OCI-LY1 (cell line): ENCODE measurements around the gene NAP1L5.

Experiments
- H2AFZ ChIP-seq: fragments of 200-600 bp; sonication (generic), shearing (Covaris generic); 2 replicates; pipeline ENCODE4 v1.6.0; 2014; ENCODE audit warnings: antibody characterized with exemption, mild to moderate bottlenecking, low read length
- H3F3A ChIP-seq: fragments of 200-600 bp; sonication (generic), shearing (Covaris generic); 2 replicates; pipeline ENCODE4 v1.6.0; 2014; ENCODE audit warnings: mild to moderate bottlenecking, antibody characterized with exemption, low read length, moderate library complexity; ENCODE audit not compliant: insufficient read depth
- H3K27ac ChIP-seq: fragments of 200-600 bp; sonication (generic); 2 replicates; pipeline ENCODE4 v1.5.1; 2014; ENCODE audit warnings: low read length, mixed run types, mild to moderate bottlenecking, low read depth; ENCODE audit not compliant: poor library complexity, severe bottlenecking
- H3K27me3 ChIP-seq: fragments of 200-600 bp; sonication (generic); 2 replicates; pipeline ENCODE4 v1.6.0; 2014; ENCODE audit warnings: antibody characterized with exemption, mild to moderate bottlenecking, low read length, moderate library complexity; ENCODE audit not compliant: insufficient read depth
- H3K36me3 ChIP-seq: fragments of 200-600 bp; sonication (generic); 2 replicates; pipeline ENCODE4 v1.6.1; 2014; ENCODE audit warnings: mild to moderate bottlenecking, antibody characterized with exemption, low read length, moderate library complexity, mixed read lengths; ENCODE audit not compliant: insufficient read depth
- H3K4me1 ChIP-seq: fragments of 200-600 bp; sonication (generic); 2 replicates; pipeline ENCODE4 v1.5.1; 2014; ENCODE audit warnings: mild to moderate bottlenecking, low read length, moderate library complexity; ENCODE audit not compliant: insufficient read depth, severe bottlenecking
- H3K4me2 ChIP-seq: fragments of 200-600 bp; sonication (generic), shearing (Covaris generic); 2 replicates; pipeline ENCODE4 v1.6.1; 2014; ENCODE audit warnings: low read length
- H3K4me3 ChIP-seq: fragments of 200-600 bp; sonication (generic); 2 replicates; pipeline ENCODE4 v1.5.1; 2014; ENCODE audit warnings: low read length, low read depth, mild to moderate bottlenecking, mixed read lengths; ENCODE audit not compliant: poor library complexity, severe bottlenecking
- H3K79me2 ChIP-seq: fragments of 200-600 bp; shearing (Covaris generic); 2 replicates; pipeline ENCODE4 v1.6.1; 2016; ENCODE audit warnings: mixed run types, low read length, mixed read lengths; ENCODE audit not compliant: insufficient read depth
- H3K9ac ChIP-seq: fragments of 200-600 bp; sonication (generic), shearing (Covaris generic); 2 replicates; pipeline ENCODE4 v1.6.1; 2014; ENCODE audit warnings: mild to moderate bottlenecking, low read length, mixed read lengths
- H3K9me2 ChIP-seq: fragments of 200-600 bp; sonication (generic), shearing (Covaris generic); 2 replicates; pipeline ENCODE4 v1.6.1; 2014; ENCODE audit warnings: low read depth, mild to moderate bottlenecking, low read length, mixed read lengths
- H3K9me3 ChIP-seq: fragments of 200-600 bp; shearing (Covaris generic); 2 replicates; pipeline ENCODE4 v1.6.1; 2014; ENCODE audit warnings: low read length, mixed read lengths
- H4K20me1 ChIP-seq: fragments of 200-600 bp; sonication (generic), shearing (Covaris generic); 2 replicates; pipeline ENCODE4 v1.6.0; 2016; ENCODE audit warnings: mild to moderate bottlenecking, low read length; ENCODE audit not compliant: insufficient read depth
- EZH2 ChIP-seq: fragments of 200-600 bp; sonication (generic), shearing (Covaris generic); IDR thresholded peaks from 2 replicates; pipeline ENCODE4 v1.8.0; 2017; ENCODE audit warnings: borderline replicate concordance, mixed run types, mild to moderate bottlenecking, antibody characterized with exemption, low read length, moderate library complexity, mixed read lengths
- TF ChIP-seq, protein P1 (sequence below): fragments of 200-600 bp; sonication (generic), shearing (Covaris generic); IDR thresholded peaks from 2 replicates; pipeline ENCODE4 v1.5.1; 2017; ENCODE audit warnings: mild to moderate bottlenecking, antibody characterized with exemption, low read length, moderate library complexity, mixed read lengths

The NAP1L5 gene

DNA sequence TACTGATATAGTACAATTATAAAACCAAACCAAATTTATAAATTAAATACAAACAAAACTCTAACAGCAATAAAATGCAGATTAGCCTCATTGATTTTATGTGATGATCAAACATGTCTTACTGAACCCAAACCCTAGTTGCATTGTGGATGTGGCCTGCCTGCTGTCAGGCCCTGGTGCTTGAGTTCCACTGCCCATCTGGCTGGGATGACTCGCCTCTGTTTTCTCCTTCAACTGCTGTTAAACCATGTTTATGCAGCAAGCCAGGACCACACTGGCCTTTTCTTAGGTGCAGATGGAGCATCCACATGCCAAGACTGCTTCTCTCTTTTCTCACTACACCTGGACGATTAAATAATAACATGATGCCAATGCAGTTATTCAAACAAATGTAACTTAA is 22.6 kb downstream of the NAP1L5 start:
- Histone ChIP-seq H3K9me3 (no peaks in the 10 kb centered on the region), H3K36me3 (peaks cover 8% of the 10 kb centered on the region; the same call in 1 of the 2 replicates), H3K4me3 (no peak overlapping the region), H3K4me1 (no peaks in the 10 kb centered on the region), H2AFZ (no peak overlapping the region), H3F3A (no peaks in the 10 kb centered on the region), H3K27ac (no peak overlapping the region), H3K79me2 (no peaks in the 10 kb centered on the region), H3K9ac (no peak overlapping the region), H4K20me1 (no peaks in the 10 kb centered on the region), H3K4me2 (no peak overlapping the region), H3K9me2 (no peaks in the 10 kb centered on the region), H3K27me3 (no peaks in the 10 kb centered on the region)
- TF ChIP-seq, protein P1, sequence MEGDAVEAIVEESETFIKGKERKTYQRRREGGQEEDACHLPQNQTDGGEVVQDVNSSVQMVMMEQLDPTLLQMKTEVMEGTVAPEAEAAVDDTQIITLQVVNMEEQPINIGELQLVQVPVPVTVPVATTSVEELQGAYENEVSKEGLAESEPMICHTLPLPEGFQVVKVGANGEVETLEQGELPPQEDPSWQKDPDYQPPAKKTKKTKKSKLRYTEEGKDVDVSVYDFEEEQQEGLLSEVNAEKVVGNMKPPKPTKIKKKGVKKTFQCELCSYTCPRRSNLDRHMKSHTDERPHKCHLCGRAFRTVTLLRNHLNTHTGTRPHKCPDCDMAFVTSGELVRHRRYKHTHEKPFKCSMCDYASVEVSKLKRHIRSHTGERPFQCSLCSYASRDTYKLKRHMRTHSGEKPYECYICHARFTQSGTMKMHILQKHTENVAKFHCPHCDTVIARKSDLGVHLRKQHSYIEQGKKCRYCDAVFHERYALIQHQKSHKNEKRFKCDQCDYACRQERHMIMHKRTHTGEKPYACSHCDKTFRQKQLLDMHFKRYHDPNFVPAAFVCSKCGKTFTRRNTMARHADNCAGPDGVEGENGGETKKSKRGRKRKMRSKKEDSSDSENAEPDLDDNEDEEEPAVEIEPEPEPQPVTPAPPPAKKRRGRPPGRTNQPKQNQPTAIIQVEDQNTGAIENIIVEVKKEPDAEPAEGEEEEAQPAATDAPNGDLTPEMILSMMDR = no peak
- no peak for TF ChIP-seq EZH2

DNA sequence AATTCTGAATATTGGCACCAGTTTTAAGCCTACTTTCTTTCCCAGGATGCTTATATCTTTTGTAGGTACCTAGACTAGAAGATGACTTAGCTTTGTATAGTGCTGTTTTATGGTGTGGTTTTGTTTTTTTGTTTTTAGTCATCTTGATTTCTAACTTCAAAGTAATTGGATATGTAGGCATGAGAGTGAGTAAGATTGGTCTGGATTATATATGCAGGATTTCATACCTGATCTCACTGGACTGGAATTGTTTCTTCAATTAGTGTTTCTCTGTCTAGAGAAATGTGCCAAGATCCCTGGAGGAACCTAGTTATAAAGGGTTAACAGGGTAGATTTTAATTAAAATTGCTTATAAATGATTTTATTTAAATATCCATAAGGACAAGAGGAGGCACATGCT is 23.1 kb downstream of the NAP1L5 start:
- no peaks in the 10 kb centered on the region for H3K9me2 ChIP-seq
- H3K9ac ChIP-seq = no peak overlapping the region
- H4K20me1 ChIP-seq = no peaks in the 10 kb centered on the region
- no peak overlapping the region for H3K4me3 ChIP-seq
- no peak overlapping the region for H3K27ac ChIP-seq
- H3K4me1 ChIP-seq = no peaks in the 10 kb centered on the region
- no peak overlapping the region for H3K4me2 ChIP-seq
- TF ChIP-seq EZH2 = no peak
- TF ChIP-seq, protein P1 = no peak
- H3K27me3 ChIP-seq = no peaks in the 10 kb centered on the region
- no peaks in the 10 kb centered on the region for H3F3A ChIP-seq
- H3K36me3 ChIP-seq = peaks cover 4% of the 10 kb centered on the region; the same call in 1 of the 2 replicates
- H3K79me2 ChIP-seq = no peaks in the 10 kb centered on the region
- no peak overlapping the region for H2AFZ ChIP-seq
- H3K9me3 ChIP-seq = no peaks in the 10 kb centered on the region

DNA sequence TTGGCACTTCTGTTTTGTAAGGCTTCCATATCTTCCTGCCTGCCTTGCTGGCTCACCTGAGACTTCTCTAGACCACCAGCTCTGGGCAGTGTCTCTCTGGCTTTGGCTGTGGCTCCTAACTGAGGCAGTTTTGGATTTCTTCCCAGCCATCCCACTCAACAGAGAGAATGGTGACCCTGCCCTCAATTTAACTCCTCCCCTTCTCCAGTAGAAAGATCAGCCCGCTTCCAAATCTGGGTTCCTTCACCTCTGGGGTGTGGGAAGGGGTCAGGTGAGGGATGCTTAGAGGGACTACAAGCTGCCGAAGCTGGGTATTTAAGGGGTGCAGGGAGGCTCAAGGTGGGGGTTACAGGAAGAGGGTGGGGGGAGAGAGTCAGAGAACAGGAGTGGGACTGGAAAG is 23.7 kb downstream of the NAP1L5 start:
- Histone ChIP-seq H3K9me3 (no peaks in the 10 kb centered on the region), H3K4me2 (no peak overlapping the region), H3K79me2 (no peaks in the 10 kb centered on the region), H3K27me3 (no peaks in the 10 kb centered on the region), H3K4me3 (no peak overlapping the region), H3K36me3 (peaks cover 1% of the 10 kb centered on the region; the same call in 1 of the 2 replicates), H3K27ac (no peak overlapping the region), H3F3A (no peaks in the 10 kb centered on the region), H3K4me1 (no peaks in the 10 kb centered on the region), H2AFZ (no peak overlapping the region), H3K9ac (no peak overlapping the region), H4K20me1 (no peaks in the 10 kb centered on the region), H3K9me2 (no peaks in the 10 kb centered on the region)
- TF ChIP-seq, protein P1 = no peak
- TF ChIP-seq EZH2 = no peak
